Stimulated activated CD4-positive, alpha-beta T cell treated with anti-CD3 and anti-CD28 coated beads, Interleukin-4, amount 100 ng/mL, for 48 hours (primary cell): ENCODE results near the gene MICAL2.

Source experiments
- DNase-seq, 2 donors: peaks; one replicate each; pipeline ENCODE4 v3.0.0-alpha.2; 2020; ENCODE audit warnings: low read depth in 2 of 2

MICAL2 gene

GRCh38 chr11:12271241-12271640, 160.9 kb downstream of the MICAL2 start:
- no peak for DNase-seq

- DNase-seq = no peak
Measured at GRCh38 chr11:12271826-12272366, 161.5 kb downstream of the MICAL2 start.

GRCh38 chr11:12272821-12273617, 162.6 kb downstream of the MICAL2 start:
- no peak for DNase-seq

- no peak for DNase-seq
Measured at GRCh38 chr11:12273618-12273995, 163.2 kb downstream of the MICAL2 start.

GRCh38 chr11:12274056-12274455, 163.7 kb downstream of the MICAL2 start:
- DNase-seq = no peak

- DNase-seq = no peak
Measured at GRCh38 chr11:12274558-12275197, 164.3 kb downstream of the MICAL2 start.

- DNase-seq = no peak
Measured at GRCh38 chr11:12275818-12276217, 165.4 kb downstream of the MICAL2 start.

GRCh38 chr11:12276356-12276755, 166.0 kb downstream of the MICAL2 start:
- DNase-seq = no peak

GRCh38 chr11:12276831-12277475, 166.6 kb downstream of the MICAL2 start:
- DNase-seq = no peak

GRCh38 chr11:12278766-12279671, 168.6 kb downstream of the MICAL2 start:
- no peak for DNase-seq

GRCh38 chr11:12279672-12280108, 169.3 kb downstream of the MICAL2 start:
- DNase-seq = no peak

GRCh38 chr11:12280199-12280837, 169.9 kb downstream of the MICAL2 start:
- no peak for DNase-seq

GRCh38 chr11:12280838-12281565, 170.6 kb downstream of the MICAL2 start:
- no peak for DNase-seq

- DNase-seq = peak; percentile 57 to 82
Measured at GRCh38 chr11:12281571-12282478, 171.4 kb downstream of the MICAL2 start.

- no peak for DNase-seq
Measured at GRCh38 chr11:12282676-12283075, 172.3 kb downstream of the MICAL2 start.

GRCh38 chr11:12284316-12285050, 174.1 kb downstream of the MICAL2 start:
- no peak for DNase-seq

GRCh38 chr11:12285106-12285505, 174.7 kb downstream of the MICAL2 start:
- no peak for DNase-seq

GRCh38 chr11:12285811-12286222, 175.4 kb downstream of the MICAL2 start:
- DNase-seq = no peak
